GM19452 (cell line): ENCODE data around the gene GPC1.

ENCODE experiments used
- ATAC-seq: cut with Tn5 transposase; IDR thresholded peaks from one replicate; pipeline ENCODE4 v1.9.1; 2021; ENCODE audit not compliant: unreplicated experiment

GPC1 gene

DNA sequence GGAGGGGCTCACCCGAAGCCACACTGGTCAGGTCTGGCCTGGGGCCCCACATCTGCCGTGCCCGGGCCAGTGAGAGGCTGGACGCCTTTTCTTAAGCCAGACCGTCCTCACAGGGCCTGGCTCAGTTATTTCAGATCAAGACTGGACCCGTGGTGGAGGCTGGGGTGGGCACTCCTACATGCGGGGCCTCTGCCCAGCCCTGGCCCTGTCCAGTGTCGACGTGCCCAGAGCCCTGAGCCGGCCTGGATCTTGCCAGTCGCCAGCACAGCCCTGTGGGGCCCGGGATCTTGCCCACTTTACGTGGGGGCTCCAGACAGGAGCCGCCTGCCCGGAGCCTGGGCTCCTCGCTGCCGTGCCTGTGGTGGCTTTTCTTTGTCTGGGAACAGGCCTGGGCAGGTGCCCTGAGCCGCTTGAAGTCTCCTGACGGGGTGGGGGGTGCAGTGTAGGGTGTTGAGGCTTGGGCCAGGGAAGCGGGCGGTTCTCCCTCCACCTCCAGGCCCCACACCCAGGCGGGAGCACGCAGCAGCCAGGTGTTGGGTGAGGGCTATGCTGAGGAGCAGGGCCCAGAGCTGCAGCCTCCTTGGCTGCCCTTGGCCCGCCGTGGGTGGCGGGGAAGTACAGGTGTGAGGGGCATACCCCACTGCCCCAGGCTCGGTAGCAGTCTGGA is 6.0 kb downstream of the GPC1 start:
- no peak for ATAC-seq

DNA sequence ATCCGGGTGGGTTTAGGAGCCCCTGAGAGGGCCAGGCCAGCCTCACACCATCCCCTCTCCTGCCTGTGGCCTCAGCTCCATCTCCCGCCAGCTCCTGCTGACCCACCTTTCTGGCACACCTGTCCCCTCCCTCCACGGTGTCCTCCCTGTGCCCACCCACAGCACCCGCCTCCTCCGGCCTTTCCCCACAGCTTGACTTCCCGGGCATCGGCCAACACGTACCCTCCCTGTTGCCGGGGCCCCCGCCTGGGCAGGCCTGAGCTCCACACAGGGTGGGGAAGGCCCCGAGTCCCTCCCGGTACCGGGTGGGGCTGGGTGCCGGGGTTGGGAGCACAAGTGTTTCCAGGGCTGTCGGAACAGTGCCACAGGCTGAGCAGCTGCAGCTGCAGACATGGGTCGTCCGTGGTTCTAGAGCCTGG is 6.5 kb downstream of the GPC1 start:
- no peak for ATAC-seq

GRCh38 chr2:240442891-240443715 is 7.6 kb downstream of the GPC1 start:
- no peak for ATAC-seq

DNA sequence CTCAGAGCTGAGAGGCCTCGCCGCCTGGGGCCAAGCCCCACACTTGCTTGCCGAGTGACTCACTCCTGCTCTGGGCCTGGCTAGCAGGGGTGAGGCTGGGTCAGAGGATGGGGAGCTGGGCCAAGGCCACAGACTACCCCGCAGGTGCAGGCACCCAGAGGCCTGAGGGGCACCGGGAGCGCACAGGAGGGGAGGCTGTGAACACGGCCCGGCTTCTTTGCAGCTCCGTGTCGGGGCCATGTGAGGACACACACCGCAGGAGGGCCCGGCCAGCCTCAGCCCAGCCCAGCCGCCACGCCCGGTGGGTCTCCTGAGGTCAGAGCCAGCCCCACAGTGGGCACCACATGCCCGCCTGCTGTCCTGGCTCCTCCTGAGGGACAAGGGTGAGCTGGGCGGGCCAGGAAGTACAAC is 8.4 kb downstream of the GPC1 start:
- no peak for ATAC-seq

- no peak for ATAC-seq
Observed at GRCh38 chr2:240444464-240444863, 9.0 kb downstream of the GPC1 start.

DNA sequence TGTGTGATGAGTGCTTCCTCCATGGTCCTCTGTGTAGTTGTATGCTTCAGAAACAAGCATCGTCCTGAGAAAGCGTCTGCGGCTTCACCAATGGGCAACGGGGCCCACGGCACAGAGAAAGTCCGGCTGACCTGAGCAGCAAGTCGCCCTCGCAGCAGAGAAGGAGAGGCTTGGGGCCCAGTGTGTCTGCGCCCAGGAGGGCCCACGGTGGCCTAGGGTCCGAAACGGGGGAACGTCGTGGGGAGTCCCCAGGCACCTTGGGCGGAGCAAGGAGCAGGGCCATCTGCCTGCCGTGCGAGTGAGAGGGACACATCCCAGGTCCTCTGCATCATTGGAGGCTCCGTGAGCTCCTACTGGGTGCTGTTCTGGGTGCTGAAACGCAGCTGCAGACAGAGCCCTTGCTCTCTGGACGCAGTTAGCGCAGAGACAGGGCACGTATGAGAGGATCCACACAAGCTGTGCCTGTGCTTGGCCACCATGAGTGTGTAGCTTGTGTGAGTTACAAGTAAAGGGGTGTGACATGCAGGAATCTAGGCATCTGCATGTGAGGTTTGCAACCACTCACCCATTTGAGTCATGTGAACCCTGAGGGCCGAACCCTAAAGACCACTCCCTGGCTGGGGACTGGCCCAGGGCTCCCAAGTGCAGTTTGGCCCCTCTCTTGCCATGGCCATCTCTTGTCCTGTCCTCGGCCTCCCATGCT is 10.6 kb downstream of the GPC1 start:
- no peak for ATAC-seq

GRCh38 chr2:240446664-240447175 is 11.3 kb downstream of the GPC1 start:
- no peak for ATAC-seq

DNA sequence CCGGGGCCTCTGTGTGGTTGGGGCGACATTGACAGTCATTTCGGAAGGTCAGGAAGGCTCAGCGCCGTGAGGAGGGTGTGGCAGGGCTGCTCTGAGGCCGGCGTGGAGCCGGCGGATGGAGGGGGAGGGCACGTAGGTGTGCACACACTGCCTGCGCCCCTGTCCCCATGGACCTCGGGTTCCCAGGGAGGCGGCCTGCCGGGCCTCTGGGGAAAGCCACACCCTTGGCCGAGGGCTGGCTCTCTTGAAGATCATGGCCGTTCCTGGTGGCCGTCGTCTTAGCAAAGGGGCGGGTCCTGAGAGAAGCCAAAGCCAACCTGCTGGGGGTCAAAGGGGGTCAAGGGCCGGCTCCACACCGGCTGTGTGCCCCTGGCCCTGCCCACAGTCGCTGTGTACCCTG is 11.9 kb downstream of the GPC1 start:
- no peak for ATAC-seq

- no peak for ATAC-seq
Observed at GRCh38 chr2:240447934-240448333, 12.5 kb downstream of the GPC1 start.

- no peak for ATAC-seq
Observed at GRCh38 chr2:240448387-240449274, 13.2 kb downstream of the GPC1 start.

- ATAC-seq = no peak
Observed at GRCh38 chr2:240449764-240450531, 14.5 kb downstream of the GPC1 start.

- ATAC-seq = no peak
Observed at GRCh38 chr2:240450532-240451107, 15.2 kb downstream of the GPC1 start.

DNA sequence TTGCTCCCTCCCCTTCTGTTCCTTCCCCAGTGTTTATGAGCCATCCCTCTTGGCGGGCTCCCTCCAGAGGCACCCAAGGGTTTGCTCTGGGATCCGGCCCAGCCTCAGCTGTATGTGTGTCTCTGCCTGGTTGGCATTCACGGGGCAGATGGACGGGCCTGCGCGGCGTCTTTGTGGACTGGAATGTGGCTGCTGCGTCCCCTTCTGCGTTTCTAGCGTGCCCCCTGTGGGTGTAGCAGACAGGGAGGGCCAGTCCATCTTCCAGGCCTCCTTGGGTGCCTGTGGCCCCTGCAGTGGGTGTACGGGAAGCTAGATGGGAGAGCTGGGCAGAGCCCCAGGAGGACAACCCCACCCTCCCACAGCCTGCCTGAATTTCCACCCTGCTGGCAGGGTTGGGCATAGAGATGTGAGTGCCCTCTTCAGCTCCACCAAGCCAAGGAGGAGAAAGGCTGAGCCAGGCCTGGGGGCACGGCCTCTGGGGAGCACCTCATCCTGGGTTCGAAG is 15.7 kb downstream of the GPC1 start:
- ATAC-seq = no peak

DNA sequence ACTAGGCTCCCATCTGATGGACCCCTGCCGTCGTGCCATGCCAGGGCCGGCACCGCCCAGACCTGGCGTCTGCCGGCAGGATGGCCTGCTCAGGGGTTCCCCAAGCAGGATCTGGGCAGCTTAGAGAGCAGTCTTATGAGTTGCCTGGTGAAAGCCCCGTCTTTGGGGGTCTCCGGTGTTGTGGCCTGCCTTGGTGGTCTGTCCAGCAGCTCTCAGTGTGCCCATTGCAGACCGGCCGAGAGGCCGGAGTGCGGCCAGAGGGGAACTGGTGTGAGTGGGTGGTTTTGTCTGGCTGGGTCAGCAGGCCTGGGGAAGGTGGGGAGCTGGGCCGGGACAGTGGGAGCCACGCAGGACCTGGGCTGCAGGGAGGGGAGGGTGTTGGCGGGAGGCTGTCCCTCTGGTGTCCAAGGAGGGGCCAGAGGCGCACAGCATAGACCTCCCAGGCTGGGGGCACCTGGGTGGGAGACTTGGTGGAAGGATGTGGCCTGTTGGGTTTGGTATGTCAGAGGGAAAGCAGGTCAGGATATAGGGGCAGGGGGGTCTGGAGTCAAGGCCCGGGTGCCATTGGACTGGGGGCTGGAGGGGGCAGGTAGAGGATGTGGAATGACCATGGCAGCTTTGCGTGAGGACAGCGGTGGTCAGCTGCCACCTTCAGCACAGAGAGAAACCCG is 16.5 kb downstream of the GPC1 start:
- ATAC-seq = no peak

- ATAC-seq = no peak
Observed at GRCh38 chr2:240452462-240453256, 17.2 kb downstream of the GPC1 start.

GRCh38 chr2:240453461-240454105 is 18.1 kb downstream of the GPC1 start:
- no peak for ATAC-seq

DNA sequence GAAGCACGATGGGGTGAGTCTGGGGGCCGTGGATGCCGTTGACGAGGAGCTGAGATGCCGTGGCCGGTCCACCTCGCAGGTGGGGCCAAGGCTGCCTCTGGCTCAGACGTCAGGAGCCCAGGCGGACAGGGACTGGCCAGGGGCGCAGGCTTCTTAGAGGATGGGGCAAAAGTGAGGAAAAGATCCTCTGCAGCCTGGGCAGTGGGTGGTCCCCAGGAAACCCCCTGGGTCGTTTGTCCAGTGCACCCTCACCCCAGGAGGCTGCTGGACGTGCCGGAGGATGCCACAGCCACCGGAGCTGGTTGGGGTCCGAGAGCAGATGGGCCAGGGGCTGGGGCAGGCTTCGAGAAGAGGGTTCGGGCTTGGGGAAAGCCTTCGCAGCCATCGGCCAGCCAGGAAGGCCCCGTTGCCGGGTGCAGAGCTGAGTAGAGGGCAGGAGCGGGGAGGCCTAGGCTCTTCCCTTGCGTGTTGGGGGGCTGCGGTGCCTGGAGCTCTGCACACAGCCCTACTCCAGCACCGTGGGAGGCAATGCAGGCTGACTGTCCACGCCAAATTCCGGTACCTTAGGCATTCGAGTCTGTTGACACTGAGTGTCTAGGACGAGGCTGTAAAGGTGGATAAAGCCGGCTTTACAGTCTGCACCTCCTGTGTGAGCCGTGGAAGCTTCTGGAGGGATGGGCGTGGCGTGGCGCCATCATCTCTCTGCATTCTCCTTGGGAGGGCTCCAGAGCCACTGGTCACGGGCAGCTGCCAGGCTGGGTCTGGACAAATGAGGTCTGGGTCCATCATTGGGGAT is 18.8 kb downstream of the GPC1 start:
- ATAC-seq = no peak
